GM11168 (cell line): ENCODE measurements around the gene BTBD9.
"Not testable (repeated sequence)": the region's sequence is repeated elsewhere in the genome, so short reads cannot be mapped to it uniquely, and the experiment has no call there.

Experiments used
- in situ Hi-C: fragments of 300-500 bp; cut with MboI; formaldehyde crosslinking; loops from one replicate; pipeline ENCODE4 v1.12.0; 2022; ENCODE audit warnings: low sequenced_read_pairs; ENCODE audit not compliant: unreplicated experiment

Gene BTBD9

DNA sequence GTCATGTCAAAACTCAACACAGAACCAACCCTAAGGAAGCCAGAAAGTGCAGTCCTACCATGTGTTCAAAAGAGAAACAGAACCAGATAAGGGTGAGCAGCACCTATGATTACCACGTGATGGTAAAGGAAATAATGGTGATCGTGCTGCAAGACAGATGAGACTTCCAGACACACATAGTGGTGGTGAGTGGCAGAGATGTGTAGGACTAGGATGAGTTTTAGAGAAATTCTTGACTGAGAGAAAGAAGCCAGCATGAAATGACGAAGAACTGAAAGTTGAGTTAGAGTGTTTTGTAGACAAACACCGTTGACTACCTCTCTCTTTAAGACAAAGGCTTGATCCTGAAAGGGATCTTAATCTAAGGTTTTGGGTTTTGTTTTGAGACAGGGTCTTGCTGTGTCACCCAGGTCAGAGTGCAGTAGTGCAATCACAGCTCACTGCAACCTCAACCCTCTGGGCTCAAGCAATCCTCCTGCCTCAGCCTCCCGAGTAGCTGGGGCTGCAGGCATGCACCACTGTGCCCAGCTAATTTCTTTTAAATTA lies 10.6 kb upstream of the BTBD9 start:
- in situ Hi-C loops: no loop called here

DNA sequence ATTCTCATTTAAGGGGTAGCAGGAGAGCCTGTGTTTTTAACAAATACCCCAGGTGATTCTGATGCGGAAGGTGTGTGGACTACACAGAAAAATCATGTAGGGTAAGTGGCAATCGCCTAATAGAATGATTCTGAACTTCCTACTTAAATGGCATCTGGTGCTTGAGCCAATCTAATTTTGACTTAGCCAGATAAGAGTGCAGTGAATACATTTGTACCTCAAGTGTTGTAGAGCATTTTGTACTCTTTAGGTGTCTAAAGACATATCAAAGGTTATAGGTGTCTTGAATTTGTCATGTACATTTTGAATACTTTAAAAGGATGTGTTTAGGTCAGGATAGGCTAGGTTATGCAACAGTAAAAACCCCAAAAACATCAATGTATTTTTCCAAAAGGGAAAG lies 10.0 kb upstream of the BTBD9 start:
- in situ Hi-C loops: no loop called here

DNA sequence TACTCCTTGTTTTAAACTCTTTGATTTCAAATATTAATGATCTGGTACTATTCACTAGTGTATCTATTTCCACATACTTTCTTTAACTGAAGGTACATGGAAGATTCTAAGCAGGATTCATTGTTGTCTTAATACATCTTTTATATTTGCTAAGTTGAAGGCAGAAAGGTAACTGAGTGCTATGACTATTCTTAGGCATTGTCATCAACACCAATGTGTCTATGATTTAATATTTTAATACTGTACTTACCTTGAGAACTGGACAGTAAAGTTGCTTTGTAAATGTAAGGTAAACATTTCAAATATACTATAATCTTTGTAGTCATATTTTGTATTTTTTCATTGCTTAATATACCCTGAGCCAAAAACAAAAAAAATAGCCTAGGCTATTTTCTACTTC lies 8.9 kb upstream of the BTBD9 start:
- in situ Hi-C loops: no loop called here

DNA sequence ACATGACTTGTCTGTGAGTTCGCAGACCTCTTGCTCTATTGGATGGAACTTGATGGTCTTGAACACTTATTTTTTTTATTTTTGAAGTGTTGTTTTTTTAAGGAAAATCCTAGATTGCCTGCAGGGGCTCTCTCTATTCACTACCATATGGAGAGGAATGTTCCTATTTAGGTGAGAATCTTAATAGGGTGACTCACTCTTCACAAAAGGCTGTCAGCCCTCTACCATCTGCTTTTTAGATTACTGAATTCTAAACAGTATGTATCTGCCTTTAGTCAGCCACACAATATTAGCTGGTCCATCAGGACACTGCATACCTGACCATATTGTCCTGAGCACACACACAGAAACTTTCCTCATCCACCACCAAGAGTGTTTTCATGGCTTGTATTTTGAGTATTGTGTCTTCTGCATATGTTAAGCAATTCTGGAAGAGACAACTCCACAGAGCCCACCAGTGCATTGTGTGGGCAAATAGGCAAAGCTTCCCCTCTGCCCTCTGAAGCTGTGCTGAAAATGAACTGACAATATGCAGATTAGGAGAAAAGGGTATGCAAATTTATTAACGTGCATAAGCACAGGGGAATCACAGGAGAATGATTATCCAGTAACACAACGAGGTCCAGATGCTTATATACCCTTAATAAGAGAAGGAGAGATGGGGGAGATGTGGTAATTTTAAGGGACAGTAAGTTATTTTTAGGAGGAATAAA lies 6.6 kb upstream of the BTBD9 start:
- in situ Hi-C loops: no loop called here

DNA sequence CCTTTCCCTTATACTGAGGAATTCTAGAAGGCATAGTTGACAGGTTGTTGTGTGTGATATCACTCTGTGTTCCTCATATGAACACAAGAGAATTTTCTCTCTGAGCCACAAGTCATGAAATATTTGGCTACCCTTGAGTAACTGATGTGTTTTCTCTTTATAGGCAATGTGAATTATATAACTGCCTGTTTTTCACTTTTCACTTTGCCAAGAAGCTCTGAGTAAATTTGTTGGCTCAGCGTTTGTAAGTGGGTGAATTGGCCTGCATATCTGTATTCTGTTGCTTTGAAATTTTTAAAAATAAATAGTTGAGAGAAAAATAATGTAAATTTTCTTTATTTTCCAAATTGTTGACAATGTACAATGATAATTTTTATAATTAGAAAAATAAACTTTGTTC lies 5.2 kb upstream of the BTBD9 start:
- in situ Hi-C loops: no loop called here

DNA sequence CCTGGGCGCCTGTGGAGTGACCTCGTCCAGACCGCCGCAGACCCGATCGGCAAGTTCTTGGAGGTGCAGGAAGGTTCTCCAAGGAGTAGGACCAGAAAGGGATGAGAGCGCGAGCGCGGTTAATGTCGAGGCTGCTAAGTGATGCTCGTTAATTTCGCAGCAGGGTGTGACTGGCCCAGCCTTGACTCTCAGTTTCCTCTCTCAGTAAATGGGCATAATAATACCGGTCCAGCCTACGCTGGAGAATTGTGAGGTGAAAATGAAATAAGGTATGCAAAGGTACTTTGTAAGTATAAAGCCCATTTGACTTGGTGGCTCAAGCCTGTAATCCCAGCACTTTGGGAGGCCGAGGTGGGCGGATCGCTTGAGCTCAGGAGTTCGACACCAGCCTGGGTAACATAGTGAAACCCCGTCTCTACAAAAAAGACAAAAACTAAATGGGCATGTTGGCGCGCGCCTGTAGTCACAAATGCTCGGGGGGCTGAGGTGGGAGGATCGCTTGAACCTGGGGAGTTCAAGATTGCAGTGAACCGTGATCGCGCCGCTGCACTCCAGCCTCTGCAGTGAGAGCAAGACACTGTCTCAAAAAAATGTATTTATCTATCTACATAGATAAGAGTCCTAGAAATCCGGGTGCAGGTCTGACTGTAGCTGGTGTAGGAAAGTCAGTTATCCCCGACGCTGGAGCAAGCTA lies 634 bp upstream of the BTBD9 start:
- in situ Hi-C loops: no loop called here

DNA sequence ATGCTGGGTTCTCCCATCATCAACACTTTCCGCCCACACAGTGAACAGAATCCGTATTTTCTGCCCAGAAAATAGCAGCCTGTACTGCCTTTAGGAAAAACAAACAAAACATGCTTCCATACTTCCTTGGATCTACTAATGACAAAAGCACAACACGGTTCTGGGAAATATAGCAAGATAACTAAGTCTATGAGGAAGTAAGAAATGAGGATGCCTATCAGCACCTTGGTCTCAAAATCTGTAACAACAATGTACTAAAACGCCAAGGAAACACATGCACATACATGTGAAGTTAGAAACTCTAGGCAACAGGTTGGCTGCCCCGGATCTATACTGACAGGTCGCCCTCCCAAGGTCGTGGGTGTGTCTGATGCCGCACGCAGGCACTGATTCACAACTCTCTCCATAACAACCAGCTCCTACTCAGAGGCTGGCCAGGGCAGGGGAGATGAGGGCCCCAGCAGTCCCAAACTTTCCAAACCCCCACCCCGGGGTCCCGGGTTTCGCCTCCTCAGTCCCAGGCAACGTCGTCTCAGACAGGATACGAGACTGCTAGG lies 710 bp downstream of the BTBD9 start:
- in situ Hi-C loops: no loop called here

DNA sequence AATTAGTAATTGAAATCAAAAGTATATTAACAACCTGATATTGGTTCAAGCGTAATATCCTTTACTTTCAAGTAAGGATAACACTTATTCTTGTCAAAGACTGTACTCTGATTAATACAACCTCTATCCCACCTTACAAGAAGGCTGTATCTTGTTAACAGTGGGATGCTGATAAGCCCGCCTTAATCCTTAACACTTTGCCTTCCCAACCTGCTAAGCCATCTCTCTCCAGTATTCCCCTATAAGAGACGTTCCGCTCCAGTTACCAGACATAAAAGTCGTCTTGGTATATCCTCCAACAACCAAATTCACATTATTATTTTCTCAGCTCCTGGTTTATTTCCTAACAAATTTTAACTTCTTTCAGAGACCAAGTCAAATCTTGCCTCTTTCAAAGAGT lies 2.0 kb downstream of the BTBD9 start:
- in situ Hi-C loops: no loop called here

DNA sequence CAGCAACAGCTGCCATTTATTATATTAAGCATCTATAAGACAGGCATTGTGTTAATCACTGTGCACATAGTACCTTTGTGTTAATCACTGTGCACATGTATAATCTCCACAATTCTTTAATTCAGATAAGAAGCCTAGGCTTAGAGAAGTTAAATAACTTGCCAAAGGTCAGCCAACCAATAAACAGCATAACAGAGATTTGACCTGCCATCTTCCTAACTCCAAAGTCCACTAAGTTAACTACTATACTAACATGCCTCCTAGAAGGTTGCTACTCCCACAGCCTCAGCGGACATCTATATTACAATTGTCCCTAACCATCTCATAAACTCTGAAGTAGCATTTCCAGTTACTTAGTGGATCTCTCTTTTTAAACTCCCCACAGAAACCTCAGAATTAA lies 3.7 kb downstream of the BTBD9 start:
- in situ Hi-C loops: no loop called here

DNA sequence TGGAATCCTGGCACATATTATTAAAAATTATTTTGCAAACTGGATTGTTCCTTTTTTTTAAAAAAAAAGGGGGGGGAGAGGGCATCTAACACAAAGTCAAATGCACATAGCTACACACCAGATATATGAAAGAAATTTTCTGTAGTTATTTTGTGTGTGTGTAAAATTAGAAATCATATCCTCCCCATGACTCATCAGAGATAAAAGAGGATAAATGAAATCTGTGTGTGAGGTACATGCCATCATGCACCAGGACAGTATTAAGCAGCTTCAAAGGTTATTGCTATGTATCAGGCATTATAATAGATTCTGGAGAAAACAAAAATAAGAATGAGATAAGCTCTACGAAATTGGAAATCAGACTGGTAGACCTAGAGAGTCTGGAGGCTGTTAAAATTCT lies 5.2 kb downstream of the BTBD9 start:
- in situ Hi-C loops: no loop called here

DNA sequence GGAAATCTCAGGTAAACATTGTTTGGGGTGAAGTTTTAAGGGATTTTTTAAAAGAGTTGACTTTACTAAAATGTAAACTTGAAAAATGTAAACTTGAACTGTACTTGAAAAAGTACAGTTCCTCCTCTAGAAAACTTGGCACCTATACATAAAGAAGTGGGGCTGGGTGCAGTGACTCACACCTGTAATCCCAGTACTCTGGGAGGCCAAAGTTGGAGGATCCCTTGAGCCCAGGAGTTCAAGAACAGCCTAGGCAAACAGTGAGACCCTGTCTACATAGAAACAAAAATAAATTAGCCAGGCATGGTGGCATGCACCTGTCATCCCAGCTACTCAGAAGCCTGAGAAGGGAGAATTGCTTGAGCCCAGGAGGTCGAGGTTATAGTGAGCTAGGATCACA lies 7.2 kb downstream of the BTBD9 start:
- in situ Hi-C loops: no loop called here

DNA sequence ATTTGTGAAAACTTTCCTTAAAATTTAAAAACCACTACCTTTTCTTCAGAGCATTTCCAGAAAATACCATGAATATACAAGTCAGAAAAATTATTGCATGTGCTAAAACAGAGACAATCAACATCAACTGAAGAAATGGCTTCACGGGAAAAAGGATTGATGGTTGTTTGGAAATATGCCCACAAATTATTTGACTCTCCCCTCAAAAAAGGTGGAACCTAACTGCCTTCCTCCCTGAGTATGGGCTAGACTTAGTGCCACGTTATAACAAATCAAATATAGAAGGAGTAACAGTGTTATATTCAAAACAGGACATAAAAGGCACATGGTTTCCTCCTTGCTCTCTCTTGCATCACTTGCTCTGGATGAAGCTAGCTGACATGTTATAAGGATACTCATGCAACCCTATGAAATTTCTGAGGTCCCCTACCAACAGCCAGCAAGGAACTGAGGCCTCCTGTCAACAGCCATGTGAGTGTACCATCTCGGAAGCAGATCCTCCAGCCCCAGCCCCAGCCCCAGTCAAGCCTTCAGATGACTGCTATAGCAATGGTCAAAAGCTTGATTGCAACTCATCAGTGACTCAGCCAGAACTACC lies 8.4 kb downstream of the BTBD9 start:
- in situ Hi-C loops: no loop called here

DNA sequence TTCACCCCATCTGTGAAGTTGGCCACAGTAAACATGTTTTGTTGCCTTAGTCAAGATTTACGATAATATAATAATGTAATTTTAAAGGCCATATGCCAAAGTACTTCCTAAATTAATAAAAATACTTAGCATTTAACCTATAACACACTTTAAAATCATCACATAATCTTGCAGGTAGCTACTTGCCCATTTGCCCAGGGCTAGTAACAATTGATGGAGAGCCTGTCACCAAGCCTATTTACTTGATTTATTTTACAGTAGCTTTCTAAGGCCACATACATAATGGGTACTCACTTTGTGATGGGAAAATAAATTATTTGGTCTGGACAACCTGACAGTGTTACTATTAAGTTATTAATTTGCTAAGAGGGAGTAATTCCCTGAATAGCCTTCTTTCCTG lies 14.5 kb downstream of the BTBD9 start:
- in situ Hi-C loops: no loop called here

DNA sequence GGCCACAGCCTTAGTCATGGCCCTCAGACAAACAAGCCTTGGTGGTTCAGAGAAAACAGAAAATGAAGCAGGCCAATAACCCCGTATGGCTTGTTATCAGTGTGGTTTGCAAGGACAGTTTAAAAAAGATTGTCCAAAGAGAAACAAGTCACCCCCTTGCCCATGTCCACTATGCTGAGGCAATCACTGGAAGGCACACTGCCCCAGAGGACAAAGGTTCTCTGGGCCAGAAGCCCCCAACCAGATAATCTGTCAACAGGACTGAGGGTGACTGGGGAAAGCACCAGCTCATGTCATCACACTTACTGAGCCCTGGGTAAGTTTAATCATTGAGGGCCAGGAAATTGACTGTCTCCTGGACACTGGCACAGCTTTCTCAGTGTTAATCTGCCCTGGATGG lies 20.4 kb downstream of the BTBD9 start:
- in situ Hi-C loops: not testable (repeated sequence)

DNA sequence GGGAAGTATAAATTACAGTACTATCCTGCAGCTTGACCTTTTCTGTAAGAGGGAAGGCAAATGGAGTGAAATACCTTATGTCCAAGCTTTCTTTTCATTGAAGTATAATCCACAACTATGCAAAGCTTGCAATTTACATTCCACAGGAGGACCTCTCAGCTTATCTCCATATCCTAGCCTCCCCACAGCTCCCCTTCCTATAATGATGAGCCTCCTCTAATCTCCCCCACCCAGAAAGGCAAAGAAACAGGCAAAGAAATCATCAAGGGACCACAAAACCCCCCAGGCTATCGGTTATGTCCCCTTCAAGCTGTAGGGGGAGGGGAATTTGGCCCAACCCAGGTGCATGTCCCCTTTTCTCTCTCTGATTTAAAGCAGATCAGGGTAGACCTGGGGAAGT lies 21.4 kb downstream of the BTBD9 start:
- in situ Hi-C loops: not testable (repeated sequence)

DNA sequence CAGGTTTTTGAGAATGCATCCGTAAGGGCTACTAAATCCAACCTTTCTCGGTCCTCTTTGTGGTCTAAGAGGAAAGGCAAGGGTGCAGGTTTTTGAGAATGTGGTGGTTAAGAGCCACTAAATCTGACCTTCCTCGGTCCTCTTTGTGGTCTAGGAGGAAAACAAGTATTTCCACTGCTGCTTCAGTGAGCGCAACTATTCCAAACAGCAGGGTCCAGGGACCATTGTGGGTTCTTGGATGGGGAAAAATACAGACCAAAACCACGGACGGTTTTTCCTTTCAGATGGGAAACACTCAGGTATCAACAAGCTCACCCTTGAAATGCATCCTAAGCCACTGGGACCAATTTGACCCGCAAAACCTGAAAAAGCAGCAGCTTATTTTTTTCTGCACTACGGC lies 21.9 kb downstream of the BTBD9 start:
- in situ Hi-C loops: no loop called here

DNA sequence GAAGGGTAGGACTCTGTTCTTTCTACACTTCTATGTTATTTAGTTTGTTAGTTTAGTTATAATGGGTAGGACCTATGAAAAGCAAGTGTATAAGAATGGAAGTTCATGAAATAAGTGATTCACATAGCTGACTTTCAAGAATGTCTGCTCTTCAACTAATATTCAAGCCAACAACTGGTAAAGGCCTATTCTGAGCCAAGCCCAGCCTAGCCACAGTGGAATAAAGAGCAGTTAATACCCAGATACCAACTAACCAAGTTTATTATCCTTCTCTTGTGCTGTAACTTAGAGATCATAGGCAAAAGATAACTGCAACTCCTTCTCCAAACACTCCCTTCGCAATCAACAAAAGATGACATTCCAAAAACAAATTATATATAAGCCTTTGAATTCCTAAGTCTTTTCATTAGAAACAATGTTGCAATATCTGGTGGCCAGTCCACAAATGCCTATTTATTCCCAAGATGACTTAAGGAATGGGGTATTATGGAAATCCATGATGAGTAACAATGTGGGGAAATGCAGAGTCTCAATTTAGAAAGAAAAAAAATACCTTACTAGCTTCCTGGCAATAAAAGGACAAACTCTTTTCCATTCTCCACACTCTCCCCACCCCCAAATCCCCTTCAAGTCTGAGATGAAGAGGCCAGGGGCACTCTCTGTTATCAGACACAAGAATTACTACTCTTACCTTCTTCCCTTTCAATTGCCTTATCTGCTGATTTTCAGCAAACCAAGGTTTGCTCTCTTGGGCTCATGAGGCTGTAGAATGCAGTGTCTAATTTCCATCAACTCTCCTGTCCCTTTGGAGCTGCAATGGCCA lies 27.4 kb downstream of the BTBD9 start:
- in situ Hi-C loops: no loop called here

DNA sequence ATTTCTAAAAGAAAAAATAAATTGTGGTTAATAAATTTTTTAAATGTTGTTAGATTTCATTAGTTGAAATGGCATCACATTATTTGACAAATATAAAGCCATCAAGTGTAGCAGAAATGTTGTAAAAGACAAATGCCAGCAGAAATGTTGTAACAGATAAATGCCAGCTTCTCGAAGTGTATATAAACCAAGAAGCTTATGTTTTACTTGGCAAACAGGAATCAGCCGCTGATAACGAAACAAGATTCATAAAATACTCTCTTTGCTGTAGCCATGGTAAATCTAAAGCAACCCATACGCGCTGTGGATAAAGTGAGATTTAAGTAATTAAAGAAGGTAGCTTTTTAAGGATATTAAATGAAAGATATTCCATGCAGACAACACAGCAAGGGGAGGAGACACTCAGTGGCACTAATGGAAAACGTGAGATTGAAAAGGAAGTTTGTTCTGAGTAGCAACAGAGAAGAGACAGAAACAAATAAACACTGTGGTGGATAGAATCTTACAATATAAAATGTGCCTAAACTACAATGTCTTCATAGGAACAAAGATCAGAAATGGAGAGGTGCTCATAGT lies 29.6 kb downstream of the BTBD9 start:
- in situ Hi-C loops: no loop called here

DNA sequence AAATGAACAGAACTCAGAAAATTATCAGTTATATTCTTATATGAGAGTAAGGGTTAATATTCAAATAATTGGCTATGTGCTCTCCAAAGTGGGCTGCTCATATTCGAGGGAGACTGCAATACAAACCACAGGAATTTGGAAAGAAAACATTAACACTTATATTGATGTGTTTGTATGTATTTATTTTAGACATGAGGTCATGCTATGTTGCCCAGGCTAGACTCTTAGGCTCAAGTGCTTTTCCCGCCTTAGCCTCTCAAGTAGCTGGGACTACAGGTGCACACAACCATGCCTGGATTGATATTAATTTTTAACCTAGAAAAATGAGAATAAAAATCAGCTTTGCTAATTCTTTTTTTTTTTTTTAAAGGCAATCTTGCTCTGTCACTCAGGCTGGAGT lies 35.0 kb downstream of the BTBD9 start:
- in situ Hi-C loops: no loop called here

DNA sequence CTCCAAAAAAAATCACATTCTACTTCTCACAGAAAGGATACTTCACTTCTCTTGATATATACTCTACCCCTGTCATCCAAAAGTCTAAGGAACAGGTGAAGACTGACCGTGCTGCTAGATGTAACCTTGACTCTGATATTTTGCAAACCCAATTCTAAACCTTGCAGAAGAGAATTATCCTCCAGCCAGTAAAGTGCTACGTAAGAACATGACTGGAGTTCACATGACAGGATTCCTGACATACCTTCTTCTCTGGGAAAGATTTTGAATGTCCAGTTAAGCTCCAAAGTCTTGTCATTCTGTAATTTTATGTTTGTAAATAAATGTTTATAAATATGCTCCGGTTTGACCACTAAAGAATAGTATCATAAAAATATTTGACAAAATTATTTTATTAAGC lies 35.8 kb downstream of the BTBD9 start:
- in situ Hi-C loops: no loop called here
